HepG2 (cell line): ENCODE data around the gene NOX3. TPM values are rescaled to one million over a fixed set of nuclear protein-coding genes. Genes with fewer than 3 reads are reported as not detected.

ENCODE experiments used
- ATRX ChIP-seq: sonication (generic); formaldehyde crosslinking; IDR thresholded peaks from 2 replicates; pipeline ENCODE4 v1.4.0; 2020; ENCODE audit warnings: missing genetic modification reagents, borderline replicate concordance
- BRD4 ChIP-seq: sonication (generic); formaldehyde crosslinking; IDR thresholded peaks from 2 replicates; pipeline ENCODE4 v1.4.0; 2020; ENCODE audit warnings: missing genetic modification reagents
- DBP ChIP-seq: sonication (generic); formaldehyde crosslinking; IDR thresholded peaks from 2 replicates; pipeline ENCODE4 v1.4.0; 2020; ENCODE audit warnings: missing genetic modification reagents; ENCODE audit errors: not compliant biosample characterization
- JUN ChIP-seq: sonication (generic); formaldehyde crosslinking; IDR thresholded peaks from 2 replicates; pipeline ENCODE4 v1.4.0; 2020; ENCODE audit warnings: mild to moderate bottlenecking, missing genetic modification reagents
- KDM5B ChIP-seq: sonication (generic); formaldehyde crosslinking; IDR thresholded peaks from 2 replicates; pipeline ENCODE4 v1.4.0; 2020; ENCODE audit warnings: missing genetic modification reagents, mild to moderate bottlenecking, borderline replicate concordance
- KIAA2018 ChIP-seq: sonication (generic); formaldehyde crosslinking; IDR thresholded peaks from 2 replicates; pipeline ENCODE4 v1.5.0; 2020; ENCODE audit warnings: mild to moderate bottlenecking, missing genetic modification reagents, borderline replicate concordance
- SSRP1 ChIP-seq: IDR thresholded peaks from 2 replicates; pipeline ENCODE4 v1.6.1; 2016; ENCODE audit warnings: control low read depth
- TBX2 ChIP-seq: sonication (generic); formaldehyde crosslinking; IDR thresholded peaks from 2 replicates; pipeline ENCODE4 v1.5.0; 2020; ENCODE audit warnings: missing genetic modification reagents, mild to moderate bottlenecking, borderline replicate concordance
- ZNF567 ChIP-seq: sonication (generic); formaldehyde crosslinking; IDR thresholded peaks from 2 replicates; pipeline ENCODE4 v1.8.1; 2023; ENCODE audit warnings: mild to moderate bottlenecking, missing genetic modification reagents, borderline replicate concordance
- polyA plus RNA-seq, 8 experiments: library from polyadenylated mRNA; depleted of rRNA in 3 of 8; stranded (reverse) in 7 of 8; unstranded in 1 of 8; fragments of >200 nt; fragmentation: Illumina TruSeq in 4 of 8; extraction: Trizol in 4 of 8; gene quantifications; 2 replicates each; pipeline versions ENCODE4 v1.2.1 to v1.2.3, GENCODE V29; 2011 to 2016; ENCODE audit warnings: low read depth in 4 of 8, missing spikeins in 1 of 8, mixed read lengths in 1 of 8; ENCODE audit not compliant: insufficient read depth in 1 of 8
- total RNA-seq, 5 experiments: library from RNA; depleted of rRNA; stranded (reverse); fragments of >200 nt; fragmentation: Illumina TruSeq; extraction: Trizol; gene quantifications; 2 replicates each; pipeline ENCODE4 v1.2.3, GENCODE V29; 2016; ENCODE audit warnings: low read depth in 1 of 5

The NOX3 gene
- total and polyA plus RNA-seq, 2 of the 13 experiments (the other 11 are each of a cell fraction or from before 2014, with no cell fraction given): 0.09 to 0.18 TPM

GRCh38 chr6:155404937-155405336, 50.7 kb downstream of the NOX3 start (continued):
- TF ChIP-seq KIAA2018 (CRISPR knock-in tag): no peak
- TF ChIP-seq BRD4 (CRISPR knock-in tag): no peak
- no peak for TF ChIP-seq SSRP1
- no peak for TF ChIP-seq JUN (CRISPR knock-in tag)
- no peak for TF ChIP-seq DBP (CRISPR knock-in tag)
- TF ChIP-seq KDM5B (CRISPR knock-in tag): no peak
- TF ChIP-seq TBX2 (CRISPR knock-in tag): no peak
- no peak for TF ChIP-seq ATRX (CRISPR knock-in tag)
- TF ChIP-seq ZNF567: no peak
